Karpas-422 (cell line): ENCODE data around the gene CBR4. TPM values are rescaled to one million over a fixed set of nuclear protein-coding genes. Genes with fewer than 3 reads are reported as not detected.
A peak's percentile ranks its signal among the peaks of the same experiment; 100 is the strongest.

Experiments used
- DNase-seq: peaks from one replicate; pipeline ENCODE4 v3.0.0-alpha.2; 2015
- H2AFZ ChIP-seq: fragments of 200-600 bp; sonication (generic); 2 replicates; pipeline ENCODE4 v1.6.1; 2014; ENCODE audit warnings: antibody characterized with exemption, low read length, mixed read lengths
- H3K27ac ChIP-seq: fragments of 200-600 bp; sonication (generic); 2 replicates; pipeline ENCODE4 v1.5.1; 2014; ENCODE audit warnings: mild to moderate bottlenecking, low read length, moderate library complexity
- H3K27me3 ChIP-seq: fragments of 200-600 bp; sonication (generic); 2 replicates; pipeline ENCODE4 v1.6.1; 2014; ENCODE audit warnings: low read length, mixed read lengths
- H3K36me3 ChIP-seq: fragments of 200-600 bp; sonication (generic); 2 replicates; pipeline ENCODE4 v1.6.1; 2014; ENCODE audit warnings: low read length, mixed read lengths; ENCODE audit not compliant: insufficient read depth
- H3K4me1 ChIP-seq: fragments of 200-600 bp; sonication (generic); 2 replicates; pipeline ENCODE4 v1.6.1; 2014; ENCODE audit warnings: mild to moderate bottlenecking, low read length, mixed read lengths
- H3K4me2 ChIP-seq: fragments of 200-600 bp; sonication (generic); 2 replicates; pipeline ENCODE4 v1.6.1; 2014; ENCODE audit warnings: low read length, low read depth, mild to moderate bottlenecking; ENCODE audit not compliant: poor library complexity, severe bottlenecking
- H3K4me3 ChIP-seq: fragments of 200-600 bp; sonication (generic); 2 replicates; pipeline ENCODE4 v1.5.1; 2014; ENCODE audit warnings: mild to moderate bottlenecking, antibody characterized with exemption, low read length, mixed read lengths
- H3K79me2 ChIP-seq: fragments of 200-600 bp; sonication (generic); 2 replicates; pipeline ENCODE4 v1.6.1; 2014; ENCODE audit warnings: mild to moderate bottlenecking, low read length, mixed read lengths
- H3K9ac ChIP-seq: fragments of 200-600 bp; sonication (generic); 2 replicates; pipeline ENCODE4 v1.6.0; 2014; ENCODE audit warnings: low read length
- H3K9me2 ChIP-seq: fragments of 200-600 bp; sonication (generic), shearing (Covaris generic); replicated peaks from 2 replicates; pipeline ENCODE4 v1.6.0; 2014; ENCODE audit warnings: mild to moderate bottlenecking, low read length, moderate library complexity; ENCODE audit not compliant: insufficient read depth
- H3K9me3 ChIP-seq: fragments of 300-700, 200-600 bp; sonication (generic); 2 replicates; pipeline ENCODE4 v1.6.1; 2014; ENCODE audit warnings: low read length, mixed read lengths
- H4K20me1 ChIP-seq: fragments of 200-600 bp; sonication (generic); 2 replicates; pipeline ENCODE4 v1.6.1; 2014; ENCODE audit warnings: mild to moderate bottlenecking, antibody characterized with exemption, low read length, low read depth; ENCODE audit not compliant: insufficient read depth
- total RNA-seq: library from RNA; depleted of rRNA; stranded (reverse); fragments of >200 nt; shearing (Covaris generic); gene quantifications from 2 replicates; pipeline ENCODE4 v1.2.3, GENCODE V29; 2014; ENCODE audit warnings: low replicate concordance

CBR4 gene
- total RNA-seq, 1 experiment from 2014 or later = 25.7 TPM

DNA sequence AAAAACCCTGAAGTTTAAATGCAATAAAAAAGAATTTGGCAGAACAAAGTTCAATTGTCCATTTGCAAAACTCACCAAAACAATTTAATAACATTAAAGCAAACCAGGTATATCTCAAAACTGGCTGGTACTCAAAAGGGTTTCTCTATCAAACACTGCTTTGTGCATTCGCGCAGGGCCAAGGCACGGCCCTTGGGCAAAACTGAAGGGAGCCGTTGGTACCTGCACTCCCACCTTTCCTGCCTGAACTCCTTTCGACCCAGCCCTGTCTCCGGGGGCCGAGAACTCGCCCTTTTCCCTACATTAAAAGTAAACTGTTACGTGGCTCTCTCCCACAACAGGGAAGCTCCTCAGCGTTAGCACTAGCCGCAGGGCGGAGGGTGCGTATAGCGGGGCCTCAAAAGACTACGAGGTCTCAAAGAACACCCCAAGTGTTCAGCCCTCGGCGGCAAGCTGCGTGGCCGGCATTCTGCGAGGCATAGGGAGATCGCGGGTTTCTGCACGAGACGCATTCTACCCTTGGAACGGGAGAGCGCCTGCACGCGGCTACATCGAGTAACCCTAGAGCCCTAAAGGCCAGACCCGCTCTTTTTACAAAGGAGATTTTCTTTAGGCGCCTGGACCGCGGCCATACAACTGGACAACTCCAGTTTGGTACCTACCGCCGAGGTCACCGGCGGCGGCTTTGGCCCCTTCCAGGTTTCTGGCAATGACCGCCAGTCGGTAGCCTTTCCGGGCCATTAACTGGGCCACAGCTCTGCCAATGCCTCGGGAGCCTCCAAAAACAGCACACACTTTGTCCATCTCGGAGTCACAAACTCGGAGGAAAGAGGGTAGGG, 550 bp downstream of the CBR4 start:
- peak; percentile 71 for DNase-seq
- H2AFZ ChIP-seq = no peak overlapping the region

DNA sequence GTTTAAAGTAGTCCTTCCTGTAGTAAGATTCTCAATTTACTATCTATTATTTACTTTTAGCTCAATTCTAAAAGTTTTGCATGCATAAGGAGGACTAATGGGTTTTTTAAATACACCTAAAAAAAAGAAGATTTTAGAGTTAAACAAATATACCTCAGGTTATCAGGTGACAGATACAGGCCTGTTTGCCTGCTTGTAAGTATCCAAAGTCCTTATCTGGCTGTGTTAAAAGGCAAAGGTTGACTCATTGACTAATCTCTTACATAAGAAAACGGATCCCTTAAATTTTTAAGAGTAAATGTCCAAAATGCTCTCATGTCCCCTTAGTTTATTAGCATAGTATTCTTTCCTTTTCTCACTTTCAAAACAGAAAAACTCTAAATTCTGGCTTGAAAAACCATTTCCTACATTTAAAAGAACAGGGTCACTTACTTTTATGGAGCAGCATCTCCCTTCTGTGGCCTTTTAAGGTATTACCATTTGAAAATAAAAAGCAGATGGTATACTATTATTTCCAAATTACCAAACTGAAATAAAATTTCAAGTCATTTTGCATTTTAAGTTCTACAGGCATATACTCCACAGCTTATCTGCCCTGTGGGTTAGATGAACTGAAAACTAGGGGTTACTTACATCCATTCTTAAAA, 4.5 kb downstream of the CBR4 start:
- H3K4me3 ChIP-seq = no peak overlapping the region
- peaks cover 14% of the 10 kb centered on the region for H3K36me3 ChIP-seq
- H3K4me1 ChIP-seq = peaks cover 19% of the 10 kb centered on the region
- H3K27ac ChIP-seq = no peak overlapping the region
- H2AFZ ChIP-seq = no peak overlapping the region
- no peaks in the 10 kb centered on the region for H3K27me3 ChIP-seq
- H3K4me2 ChIP-seq = no peak overlapping the region
- H3K9me3 ChIP-seq = no peaks in the 10 kb centered on the region
- no peak for DNase-seq
- H4K20me1 ChIP-seq = no peaks in the 10 kb centered on the region
- peaks cover 23% of the 10 kb centered on the region for H3K79me2 ChIP-seq
- no peaks in the 10 kb centered on the region for H3K9me2 ChIP-seq
- H3K9ac ChIP-seq = no peak overlapping the region

More for the DNA sequence above, 550 bp downstream of the CBR4 start:
- no peaks in the 10 kb centered on the region for H4K20me1 ChIP-seq
- H3K36me3 ChIP-seq = peaks cover 3% of the 10 kb centered on the region; the same call in 1 of the 2 replicates
- H3K27ac ChIP-seq = peak overlapping the region; percentile 65
- H3K9me2 ChIP-seq = no peaks in the 10 kb centered on the region
- peak overlapping the region; percentile 76 for H3K9ac ChIP-seq
- H3K27me3 ChIP-seq = no peaks in the 10 kb centered on the region
- H3K4me1 ChIP-seq = peaks cover 25% of the 10 kb centered on the region
- H3K4me2 ChIP-seq = peak overlapping the region; percentile 91
- peaks cover 23% of the 10 kb centered on the region for H3K79me2 ChIP-seq
- H3K9me3 ChIP-seq = no peaks in the 10 kb centered on the region
- peak overlapping the region; percentile 90 for H3K4me3 ChIP-seq

DNA sequence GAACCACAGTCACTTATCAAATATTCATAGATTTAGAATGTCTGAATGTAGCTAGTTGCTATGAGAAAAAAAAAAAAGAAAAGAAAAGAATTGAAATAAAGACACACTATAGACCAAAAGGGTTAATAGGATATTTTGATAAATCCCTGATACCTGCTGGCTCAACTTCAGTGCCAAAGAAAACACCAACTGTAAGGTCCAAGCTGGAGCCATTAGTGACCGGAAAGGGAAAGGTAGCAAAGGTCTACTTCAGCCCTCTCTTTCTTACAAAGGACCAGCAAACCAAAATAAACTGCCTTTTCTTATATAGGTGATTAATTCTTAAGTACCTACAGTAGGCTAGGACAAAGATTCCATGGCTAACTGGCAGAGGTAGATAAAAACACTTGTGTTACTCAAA, 9.7 kb downstream of the CBR4 start:
- H3K9me2 ChIP-seq = no peaks in the 10 kb centered on the region
- H3K9ac ChIP-seq = no peak overlapping the region
- no peak overlapping the region for H3K27ac ChIP-seq
- DNase-seq = no peak
- H3K36me3 ChIP-seq = peaks cover 23% of the 10 kb centered on the region
- no peaks in the 10 kb centered on the region for H4K20me1 ChIP-seq
- H3K27me3 ChIP-seq = no peaks in the 10 kb centered on the region
- H3K4me1 ChIP-seq = peaks cover 3% of the 10 kb centered on the region; the same call in 1 of the 2 replicates
- H2AFZ ChIP-seq = no peak overlapping the region
- H3K4me2 ChIP-seq = no peak overlapping the region
- no peaks in the 10 kb centered on the region for H3K9me3 ChIP-seq
- peaks cover 13% of the 10 kb centered on the region for H3K79me2 ChIP-seq
- H3K4me3 ChIP-seq = no peak overlapping the region

DNA sequence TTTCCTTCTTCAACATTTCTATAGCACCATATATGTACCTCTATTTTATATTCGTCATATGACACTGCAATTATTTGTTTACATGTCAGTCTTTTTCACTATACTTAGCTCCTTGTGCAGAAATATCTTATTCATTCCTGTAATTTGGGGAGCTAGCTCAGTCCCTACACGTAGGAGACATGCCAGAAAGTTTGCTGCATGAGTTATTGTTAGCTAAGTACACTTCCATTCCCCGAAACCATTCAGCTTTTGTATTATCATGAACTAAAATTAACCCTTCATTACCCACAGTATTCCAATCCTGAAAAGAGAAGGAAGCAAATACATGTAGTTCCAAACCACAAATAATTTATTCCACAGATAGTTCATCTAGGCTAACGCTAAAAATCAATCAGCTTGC, 10.2 kb downstream of the CBR4 start:
- no peaks in the 10 kb centered on the region for H3K4me1 ChIP-seq
- no peak for DNase-seq
- no peak overlapping the region for H2AFZ ChIP-seq
- no peak overlapping the region for H3K27ac ChIP-seq
- H3K27me3 ChIP-seq = no peaks in the 10 kb centered on the region
- H3K4me2 ChIP-seq = no peak overlapping the region
- H4K20me1 ChIP-seq = no peaks in the 10 kb centered on the region
- no peak overlapping the region for H3K9ac ChIP-seq
- H3K4me3 ChIP-seq = no peak overlapping the region
- H3K36me3 ChIP-seq = peaks cover 23% of the 10 kb centered on the region
- no peaks in the 10 kb centered on the region for H3K9me2 ChIP-seq
- H3K79me2 ChIP-seq = peaks cover 11% of the 10 kb centered on the region
- H3K9me3 ChIP-seq = no peaks in the 10 kb centered on the region

DNA sequence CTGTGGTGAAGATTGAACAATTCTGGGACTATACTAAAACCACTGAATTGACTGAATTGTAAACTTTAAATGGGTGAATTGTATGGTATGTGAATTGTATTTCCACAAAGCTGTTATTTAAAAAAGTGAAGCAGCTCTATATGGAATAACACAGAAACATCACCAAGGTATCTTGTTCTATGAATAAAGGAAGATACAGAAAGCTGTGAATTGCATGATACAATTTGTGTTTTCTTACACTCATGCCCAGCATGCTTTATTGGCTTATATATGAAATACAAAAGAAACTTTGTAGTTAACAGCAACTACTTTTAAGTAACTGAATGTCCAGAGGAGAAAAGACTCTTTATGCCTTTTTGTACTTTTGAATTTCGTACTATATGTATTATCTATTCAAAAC, 11.5 kb downstream of the CBR4 start:
- Histone ChIP-seq H3K9me2 (no peaks in the 10 kb centered on the region), H3K79me2 (peaks cover 13% of the 10 kb centered on the region), H3K9ac (no peak overlapping the region), H4K20me1 (no peaks in the 10 kb centered on the region), H3K27ac (no peak overlapping the region), H3K4me2 (no peak overlapping the region), H3K27me3 (no peaks in the 10 kb centered on the region), H3K36me3 (peaks cover 23% of the 10 kb centered on the region), H3K4me3 (no peak overlapping the region), H3K4me1 (no peaks in the 10 kb centered on the region), H3K9me3 (no peaks in the 10 kb centered on the region), H2AFZ (no peak overlapping the region)
- DNase-seq = no peak

DNA sequence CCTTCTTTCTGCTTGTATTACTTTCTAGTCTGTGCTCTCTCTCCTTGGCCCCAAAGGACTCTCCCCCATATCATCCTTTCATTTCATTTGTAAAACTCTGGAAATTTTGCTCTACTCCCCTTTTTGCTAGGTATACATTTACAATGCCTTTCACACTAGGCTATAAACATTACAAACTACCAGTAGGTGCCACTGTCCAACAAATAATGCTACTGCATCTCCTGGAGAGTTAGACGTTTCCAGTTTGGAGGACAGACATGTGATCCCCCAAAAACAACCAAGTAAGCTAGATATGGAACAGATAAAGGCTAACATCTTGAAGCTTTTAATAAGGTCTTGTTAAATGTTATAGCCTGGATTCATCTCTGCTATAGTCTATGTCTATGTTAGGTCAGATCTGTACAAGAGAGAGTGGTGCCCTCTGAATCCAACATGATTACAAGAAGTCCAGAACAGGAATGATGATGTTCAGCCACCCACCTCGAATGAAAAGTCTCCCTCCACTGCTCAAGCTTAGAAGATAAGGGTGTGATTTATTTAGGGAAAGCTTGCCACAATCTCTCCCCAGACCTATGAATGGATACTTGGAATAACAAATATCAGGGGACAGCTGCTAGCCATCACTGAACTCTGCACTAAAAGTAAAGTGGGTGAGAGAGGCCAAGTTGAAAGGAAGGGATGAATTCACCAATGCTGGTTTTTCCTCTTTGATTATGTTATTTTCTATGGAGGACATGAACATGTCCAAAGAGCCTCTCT, 14.3 kb downstream of the CBR4 start:
- no peak overlapping the region for H3K4me3 ChIP-seq
- no peaks in the 10 kb centered on the region for H4K20me1 ChIP-seq

DNA sequence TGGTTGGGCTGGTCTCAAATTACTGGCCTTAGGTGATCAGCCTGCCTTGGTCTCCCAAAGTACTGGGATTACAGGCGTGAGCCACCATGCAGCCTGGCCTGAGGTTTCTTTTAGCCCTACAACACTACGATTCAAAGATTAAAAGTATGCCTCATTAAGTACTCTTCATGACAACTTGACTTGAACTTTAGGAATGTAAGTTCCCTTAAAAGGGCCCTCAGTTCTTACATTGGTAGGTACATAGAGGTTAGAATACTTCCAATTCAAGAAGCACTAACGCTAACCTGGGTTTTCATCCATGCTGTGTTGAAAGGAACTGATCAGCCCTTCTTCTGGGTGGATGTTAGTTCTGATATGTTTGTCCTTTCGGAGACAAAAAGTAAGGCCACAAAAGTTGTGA, 15.1 kb downstream of the CBR4 start:
- peaks cover 8% of the 10 kb centered on the region; the same call in 1 of the 2 replicates for H3K36me3 ChIP-seq
- H3K4me2 ChIP-seq = no peak overlapping the region
- H3K4me1 ChIP-seq = no peaks in the 10 kb centered on the region
- H4K20me1 ChIP-seq = no peaks in the 10 kb centered on the region
- peaks cover 12% of the 10 kb centered on the region for H3K79me2 ChIP-seq
- no peak overlapping the region for H3K4me3 ChIP-seq
- no peaks in the 10 kb centered on the region for H3K9me2 ChIP-seq
- H3K9ac ChIP-seq = no peak overlapping the region
- H3K27ac ChIP-seq = no peak overlapping the region
- H3K27me3 ChIP-seq = no peaks in the 10 kb centered on the region
- no peak for DNase-seq
- H3K9me3 ChIP-seq = no peaks in the 10 kb centered on the region
- no peak overlapping the region for H2AFZ ChIP-seq

More for the DNA sequence above, 14.3 kb downstream of the CBR4 start:
- Histone ChIP-seq H3K79me2 (peaks cover 14% of the 10 kb centered on the region), H3K27ac (no peak overlapping the region), H3K36me3 (peaks cover 12% of the 10 kb centered on the region; the same call in 1 of the 2 replicates), H3K9me2 (no peaks in the 10 kb centered on the region), H3K4me2 (no peak overlapping the region), H3K9ac (no peak overlapping the region), H3K9me3 (no peaks in the 10 kb centered on the region), H3K27me3 (no peaks in the 10 kb centered on the region), H3K4me1 (no peaks in the 10 kb centered on the region), H2AFZ (no peak overlapping the region)
- DNase-seq = no peak
